Right lobe of liver (tissue), 4 donors: ENCODE data around the gene HOMER2.

Source experiments
- CTCF ChIP-seq, 4 donors: fragments of 200-600 bp in 3 of 4; fragments of 450-650 bp in 1 of 4; IDR thresholded peaks; one replicate each; pipeline versions ENCODE4 v1.5.1 to v1.8.0; 2016 to 2022; ENCODE audit warnings: antibody characterized with exemption in 4 of 4, mild to moderate bottlenecking in 2 of 4
- POLR2A ChIP-seq: fragments of 450-650 bp; IDR thresholded peaks from one replicate; pipeline ENCODE4 v1.6.1; 2017; ENCODE audit warnings: antibody characterized with exemption, mild to moderate bottlenecking
- donor health status: DM: no; HTN: no; CAD: no.
- donor health status: DM: no; HTN: no; CAD: no.
- donor health status: DM: no; HTN: yes; CAD: no.

- TF ChIP-seq CTCF (IDR thresholded peaks at IDR 0.05), result no peak
- no peak for TF ChIP-seq POLR2A
These were observed 79.4 kb downstream of the HOMER2 start for GRCh38 chr15:82873000-82873680.
